ENCODE data around the gene IFT43. TPM values are rescaled to one million over a fixed set of nuclear protein-coding genes. Genes with fewer than 3 reads are reported as not detected.

IFT43 gene
- total RNA-seq, 1 experiment from 2014 or later: 24.2 TPM

DNA sequence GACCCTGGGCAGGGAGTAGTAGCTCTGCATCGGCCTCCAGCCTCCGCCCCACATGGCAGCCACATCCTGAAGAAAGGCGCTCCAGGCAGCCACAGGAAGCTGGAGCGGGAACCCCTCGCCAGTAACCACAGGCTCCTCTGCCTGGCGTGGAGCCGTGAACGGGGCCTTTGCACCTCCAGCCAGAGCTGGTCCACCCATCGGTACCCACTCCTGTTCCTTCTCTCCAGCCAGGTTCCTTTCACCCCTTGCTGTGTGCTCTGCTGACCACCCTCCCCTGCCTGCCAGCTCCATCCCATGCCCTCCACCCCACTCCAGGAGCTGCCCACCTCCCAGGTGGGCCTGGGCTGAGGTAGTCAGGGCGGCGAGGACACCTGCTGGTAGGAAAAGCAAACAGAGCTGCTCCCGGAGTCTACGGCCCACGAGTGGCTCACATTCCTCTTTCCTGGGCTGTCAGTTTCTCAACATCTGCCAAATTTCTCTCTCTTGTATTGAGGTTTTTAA is 6.4 kb upstream of the IFT43 start:
- Histone ChIP-seq H3K27ac (ENCODE audit: low read depth, low read length) (no peak overlapping the region), H3K9ac (ENCODE audit: low read length) (no peak overlapping the region), H3K79me2 (ENCODE audit: insufficient read depth, low read length) (no peaks in the 10 kb centered on the region), H3K36me3 (ENCODE audit: control insufficient read depth in 1 of 2, insufficient read depth in 2 of 2, low read length in 2 of 2) (no peaks in the 10 kb centered on the region), H4K20me1 (ENCODE audit: insufficient read depth) (no peaks in the 10 kb centered on the region), H3K27me3 (ENCODE audit: insufficient read depth, low read length) (no peaks in the 10 kb centered on the region), H3K4me3 (replicated peaks in 1 of 2; ENCODE audit: low read depth in 1 of 2, low read length in 2 of 2) (no peak overlapping the region), H3K4me1 (ENCODE audit: control insufficient read depth in 1 of 2, insufficient read depth in 2 of 2, low read length in 2 of 2) (peaks cover 10 to 16% of the 10 kb centered on the region in 2 experiments), H3K9me2 (ENCODE audit: insufficient read depth) (no peaks in the 10 kb centered on the region), H2AFZ (ENCODE audit: low read depth, low read length, poor library complexity, severe bottlenecking) (no peak overlapping the region), H3K9me3 (ENCODE audit: control insufficient read depth in 1 of 2, insufficient read depth in 1 of 2, low read depth in 1 of 2, low read length in 2 of 2) (no peaks in the 10 kb centered on the region), H3K4me2 (ENCODE audit: low read length) (no peak overlapping the region)
- ChIA-PET RAD21 (ENCODE audit: low non-redundant PET in 1 of 2, low total read pairs in 2 of 2, uncharacterized antibody in 2 of 2, unreplicated experiment in 2 of 2) (interaction anchor here (0.7 to 3.1 kb wide), 9 partner anchors 71 to 270 kb away, joined by 3 to 10 read pairs (median 5); no protein-coding TSS in a partner anchor), CTCF (interaction anchor here (0.8 to 4.8 kb wide), 8 partner anchors 73 to 402 kb away, joined by 3 to 47 read pairs (median 8); partner anchors contain the start of genes ERG28 and TTLL5), POLR2A (interaction anchor here (1.1 kb wide), 1 partner anchor 270 kb away, joined by 5 read pairs; no protein-coding TSS in a partner anchor)
- DNase-seq (ENCODE audit: low read depth, low spot score) (no peak), ATAC-seq (peak; percentile 35; the same call in 1 of the 2 replicates)
- TF ChIP-seq, protein P1, sequence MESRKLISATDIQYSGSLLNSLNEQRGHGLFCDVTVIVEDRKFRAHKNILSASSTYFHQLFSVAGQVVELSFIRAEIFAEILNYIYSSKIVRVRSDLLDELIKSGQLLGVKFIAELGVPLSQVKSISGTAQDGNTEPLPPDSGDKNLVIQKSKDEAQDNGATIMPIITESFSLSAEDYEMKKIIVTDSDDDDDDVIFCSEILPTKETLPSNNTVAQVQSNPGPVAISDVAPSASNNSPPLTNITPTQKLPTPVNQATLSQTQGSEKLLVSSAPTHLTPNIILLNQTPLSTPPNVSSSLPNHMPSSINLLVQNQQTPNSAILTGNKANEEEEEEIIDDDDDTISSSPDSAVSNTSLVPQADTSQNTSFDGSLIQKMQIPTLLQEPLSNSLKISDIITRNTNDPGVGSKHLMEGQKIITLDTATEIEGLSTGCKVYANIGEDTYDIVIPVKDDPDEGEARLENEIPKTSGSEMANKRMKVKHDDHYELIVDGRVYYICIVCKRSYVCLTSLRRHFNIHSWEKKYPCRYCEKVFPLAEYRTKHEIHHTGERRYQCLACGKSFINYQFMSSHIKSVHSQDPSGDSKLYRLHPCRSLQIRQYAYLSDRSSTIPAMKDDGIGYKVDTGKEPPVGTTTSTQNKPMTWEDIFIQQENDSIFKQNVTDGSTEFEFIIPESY (IDR thresholded peaks at IDR 0.05; ENCODE audit: extremely low read depth, insufficient replicate concordance, low read length): no peak
- TF ChIP-seq CEBPB (IDR thresholded peaks at IDR 0.05; ENCODE audit: low read depth) (no peak), SP1 (IDR thresholded peaks at IDR 0.05; ENCODE audit: low read depth) (no peak), EZH2 (IDR thresholded peaks at IDR 0.05) (no peak), RAD21 (IDR thresholded peaks at IDR 0.05; ENCODE audit: low read depth) (peak; percentile 81), YY1 (IDR thresholded peaks at IDR 0.05; ENCODE audit: extremely low read depth, insufficient replicate concordance, low read depth, low read length) (no peak), POLR2A (IDR thresholded peaks at IDR 0.05; ENCODE audit: borderline replicate concordance, extremely low read depth, insufficient read depth, insufficient read length) (no peak), SIN3A (IDR thresholded peaks at IDR 0.05; ENCODE audit: low read depth) (no peak), ZNF274 (IDR thresholded peaks at IDR 0.05; ENCODE audit: low read depth, low read length) (no peak), ELF1 (IDR thresholded peaks at IDR 0.05; ENCODE audit: borderline replicate concordance, low read depth) (no peak), SRF (IDR thresholded peaks at IDR 0.05; ENCODE audit: low read depth) (no peak), FOSL1 (IDR thresholded peaks at IDR 0.05; ENCODE audit: low read depth) (no peak)
- TF ChIP-seq, protein P2, sequence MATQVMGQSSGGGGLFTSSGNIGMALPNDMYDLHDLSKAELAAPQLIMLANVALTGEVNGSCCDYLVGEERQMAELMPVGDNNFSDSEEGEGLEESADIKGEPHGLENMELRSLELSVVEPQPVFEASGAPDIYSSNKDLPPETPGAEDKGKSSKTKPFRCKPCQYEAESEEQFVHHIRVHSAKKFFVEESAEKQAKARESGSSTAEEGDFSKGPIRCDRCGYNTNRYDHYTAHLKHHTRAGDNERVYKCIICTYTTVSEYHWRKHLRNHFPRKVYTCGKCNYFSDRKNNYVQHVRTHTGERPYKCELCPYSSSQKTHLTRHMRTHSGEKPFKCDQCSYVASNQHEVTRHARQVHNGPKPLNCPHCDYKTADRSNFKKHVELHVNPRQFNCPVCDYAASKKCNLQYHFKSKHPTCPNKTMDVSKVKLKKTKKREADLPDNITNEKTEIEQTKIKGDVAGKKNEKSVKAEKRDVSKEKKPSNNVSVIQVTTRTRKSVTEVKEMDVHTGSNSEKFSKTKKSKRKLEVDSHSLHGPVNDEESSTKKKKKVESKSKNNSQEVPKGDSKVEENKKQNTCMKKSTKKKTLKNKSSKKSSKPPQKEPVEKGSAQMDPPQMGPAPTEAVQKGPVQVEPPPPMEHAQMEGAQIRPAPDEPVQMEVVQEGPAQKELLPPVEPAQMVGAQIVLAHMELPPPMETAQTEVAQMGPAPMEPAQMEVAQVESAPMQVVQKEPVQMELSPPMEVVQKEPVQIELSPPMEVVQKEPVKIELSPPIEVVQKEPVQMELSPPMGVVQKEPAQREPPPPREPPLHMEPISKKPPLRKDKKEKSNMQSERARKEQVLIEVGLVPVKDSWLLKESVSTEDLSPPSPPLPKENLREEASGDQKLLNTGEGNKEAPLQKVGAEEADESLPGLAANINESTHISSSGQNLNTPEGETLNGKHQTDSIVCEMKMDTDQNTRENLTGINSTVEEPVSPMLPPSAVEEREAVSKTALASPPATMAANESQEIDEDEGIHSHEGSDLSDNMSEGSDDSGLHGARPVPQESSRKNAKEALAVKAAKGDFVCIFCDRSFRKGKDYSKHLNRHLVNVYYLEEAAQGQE (IDR thresholded peaks at IDR 0.05; ENCODE audit: low read depth): no peak
- TF ChIP-seq, protein P3, sequence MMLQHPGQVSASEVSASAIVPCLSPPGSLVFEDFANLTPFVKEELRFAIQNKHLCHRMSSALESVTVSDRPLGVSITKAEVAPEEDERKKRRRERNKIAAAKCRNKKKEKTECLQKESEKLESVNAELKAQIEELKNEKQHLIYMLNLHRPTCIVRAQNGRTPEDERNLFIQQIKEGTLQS (IDR thresholded peaks at IDR 0.05): no peak
- TF ChIP-seq, protein P4, sequence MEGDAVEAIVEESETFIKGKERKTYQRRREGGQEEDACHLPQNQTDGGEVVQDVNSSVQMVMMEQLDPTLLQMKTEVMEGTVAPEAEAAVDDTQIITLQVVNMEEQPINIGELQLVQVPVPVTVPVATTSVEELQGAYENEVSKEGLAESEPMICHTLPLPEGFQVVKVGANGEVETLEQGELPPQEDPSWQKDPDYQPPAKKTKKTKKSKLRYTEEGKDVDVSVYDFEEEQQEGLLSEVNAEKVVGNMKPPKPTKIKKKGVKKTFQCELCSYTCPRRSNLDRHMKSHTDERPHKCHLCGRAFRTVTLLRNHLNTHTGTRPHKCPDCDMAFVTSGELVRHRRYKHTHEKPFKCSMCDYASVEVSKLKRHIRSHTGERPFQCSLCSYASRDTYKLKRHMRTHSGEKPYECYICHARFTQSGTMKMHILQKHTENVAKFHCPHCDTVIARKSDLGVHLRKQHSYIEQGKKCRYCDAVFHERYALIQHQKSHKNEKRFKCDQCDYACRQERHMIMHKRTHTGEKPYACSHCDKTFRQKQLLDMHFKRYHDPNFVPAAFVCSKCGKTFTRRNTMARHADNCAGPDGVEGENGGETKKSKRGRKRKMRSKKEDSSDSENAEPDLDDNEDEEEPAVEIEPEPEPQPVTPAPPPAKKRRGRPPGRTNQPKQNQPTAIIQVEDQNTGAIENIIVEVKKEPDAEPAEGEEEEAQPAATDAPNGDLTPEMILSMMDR (IDR thresholded peaks at IDR 0.05 in 2 of 3, conservative IDR thresholded peaks at IDR 0.05 in 1 of 3; ENCODE audit: borderline replicate concordance in 1 of 3, insufficient read depth in 1 of 3, low read depth in 2 of 3, low read length in 2 of 3): peak; percentile 67 to 73 (median 68)
- BruUV-seq (replicated peaks): no TSS peak
- intact Hi-C loops (cut with micrococcal nuclease): no loop called here

Measured in HCT116 (cell line).